Left renal pelvis (tissue), 4 donors: ENCODE measurements around the gene ZNF469. TPM values are rescaled to one million over a fixed set of nuclear protein-coding genes. Genes with fewer than 3 reads are reported as not detected.
"Not testable (repeated sequence)": the region's sequence is repeated elsewhere in the genome, so short reads cannot be mapped to it uniquely, and the experiment has no call there.

Source experiments
- DNase-seq, 4 donors: peaks; one replicate each; pipeline ENCODE4 v3.0.0-alpha.2; 2013; ENCODE audit warnings: low read depth in 4 of 4, low spot score in 3 of 4
- polyA plus RNA-seq, 4 donors: library from polyadenylated mRNA; unstranded; fragments of 120-200 nt; gene quantifications; one replicate each; pipeline ENCODE4 v1.2.1, GENCODE V29; 2013; ENCODE audit not compliant: insufficient read length in 4 of 4

The ZNF469 gene
- polyA plus RNA-seq, 4 donors: 1.3 to 6.8 (median 1.4) TPM

DNA sequence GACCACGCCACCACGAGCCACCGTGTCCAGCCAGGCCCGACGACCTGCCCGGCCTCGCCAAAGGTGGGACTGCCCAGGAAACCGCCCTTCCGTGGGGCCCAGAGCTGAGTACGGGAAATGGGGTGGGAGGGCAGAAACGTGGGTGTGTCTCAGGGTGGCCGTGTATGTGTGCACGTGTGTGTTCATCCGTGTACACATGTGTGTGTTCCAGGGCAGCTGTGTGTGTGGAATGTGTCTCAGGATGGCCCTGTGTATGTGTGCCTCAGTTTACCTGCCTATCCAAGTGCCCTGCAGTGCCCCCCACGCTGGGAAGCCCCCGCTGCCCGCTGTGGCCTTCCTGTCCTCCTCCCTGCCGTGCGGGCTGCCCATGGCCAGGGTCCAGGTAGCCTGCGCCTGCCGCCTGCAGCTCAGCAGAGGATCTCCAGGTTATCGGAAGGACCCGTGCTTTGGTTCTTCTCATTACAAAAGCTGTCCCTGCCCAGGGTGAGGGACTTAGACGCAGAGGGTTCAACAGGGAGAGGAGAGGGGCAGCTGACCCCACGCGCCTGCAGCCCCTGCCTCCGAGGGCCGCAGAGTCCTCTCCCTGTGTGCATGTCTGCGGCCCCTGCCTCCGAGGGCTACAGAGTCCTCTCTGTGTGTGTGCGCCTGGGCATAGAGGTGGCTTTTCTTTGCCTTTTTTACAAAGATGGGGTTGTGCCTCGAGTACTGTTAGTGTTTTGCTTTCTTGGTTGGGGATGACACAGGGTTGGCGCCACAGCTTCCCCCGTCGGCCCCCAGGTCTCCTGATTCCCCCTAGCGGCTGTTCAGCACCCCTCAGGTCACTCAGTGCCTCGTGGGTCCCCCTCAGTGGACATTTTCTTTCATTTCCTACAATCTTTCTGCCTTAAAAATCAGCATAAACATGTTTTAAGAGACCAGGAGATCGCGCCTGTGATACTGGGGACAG, 23.6 kb downstream of the ZNF469 start:
- DNase-seq: no peak

DNA sequence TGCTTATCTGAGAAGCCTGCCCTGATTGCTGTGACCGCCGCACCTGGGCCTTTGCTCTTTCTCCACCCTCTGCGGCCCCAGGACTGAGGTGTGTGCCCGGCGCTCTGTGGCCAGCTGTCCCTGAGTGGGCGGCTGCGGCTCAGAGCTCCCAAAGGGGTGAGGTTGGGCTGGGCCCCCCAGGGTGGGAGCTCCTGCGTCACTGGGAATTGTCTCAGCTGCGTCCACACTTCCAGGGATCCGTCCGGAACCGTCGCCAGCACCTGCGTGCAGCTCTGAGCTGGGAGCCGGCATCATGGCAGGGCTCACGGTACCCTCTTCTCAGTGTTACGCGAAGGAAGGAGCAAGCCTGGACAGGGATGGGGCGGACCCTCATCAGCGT, 24.3 kb downstream of the ZNF469 start:
- no peak for DNase-seq

DNA sequence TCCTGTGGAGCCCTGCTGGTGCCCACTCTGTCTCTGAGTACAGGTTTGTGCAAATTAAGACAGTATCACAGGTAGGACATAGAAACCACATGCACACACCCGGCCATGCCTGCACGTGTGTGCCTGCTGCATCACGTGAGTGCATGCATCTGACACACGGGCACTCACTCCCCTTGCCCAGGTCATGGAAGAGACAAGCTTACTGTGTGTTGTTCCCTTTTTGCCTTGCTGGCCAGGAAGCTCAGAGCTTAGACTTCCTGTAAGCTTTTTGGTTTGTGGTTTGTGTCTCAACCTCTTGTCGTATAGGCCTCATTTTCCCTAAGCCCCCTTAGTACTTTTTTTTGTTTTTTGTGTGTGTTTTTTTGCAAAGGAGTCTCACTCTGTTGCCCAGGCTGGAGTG, 25.0 kb downstream of the ZNF469 start:
- DNase-seq: no peak

DNA sequence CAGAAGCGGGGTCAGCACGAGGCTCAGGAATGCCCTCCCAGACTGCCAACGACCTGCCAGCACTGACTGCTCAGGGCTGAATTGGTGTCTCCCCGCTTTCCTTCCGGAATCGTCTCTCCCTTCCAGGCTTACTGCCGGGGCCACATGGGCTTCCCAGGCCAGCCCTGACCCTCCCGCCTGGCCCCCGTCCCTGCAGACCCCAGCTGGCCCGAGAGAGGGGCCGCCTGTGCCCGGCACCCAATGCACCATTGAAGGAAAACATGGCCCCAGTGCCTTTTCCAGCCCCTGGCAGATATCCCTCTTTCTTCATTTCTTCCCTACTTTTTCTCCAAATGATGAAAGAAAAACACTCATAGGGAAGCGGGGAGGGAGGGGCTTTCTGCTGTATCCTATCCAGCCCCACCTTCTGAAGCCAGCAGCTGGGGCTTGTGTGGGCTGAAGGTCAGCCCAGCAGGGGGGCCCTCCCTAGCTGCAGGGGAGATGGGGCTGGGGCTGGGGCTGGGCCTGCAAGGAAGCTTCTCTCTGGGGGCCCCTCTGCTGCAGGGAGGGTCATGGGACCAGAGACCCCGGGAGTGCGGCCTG, 25.9 kb downstream of the ZNF469 start:
- no peak for DNase-seq

DNA sequence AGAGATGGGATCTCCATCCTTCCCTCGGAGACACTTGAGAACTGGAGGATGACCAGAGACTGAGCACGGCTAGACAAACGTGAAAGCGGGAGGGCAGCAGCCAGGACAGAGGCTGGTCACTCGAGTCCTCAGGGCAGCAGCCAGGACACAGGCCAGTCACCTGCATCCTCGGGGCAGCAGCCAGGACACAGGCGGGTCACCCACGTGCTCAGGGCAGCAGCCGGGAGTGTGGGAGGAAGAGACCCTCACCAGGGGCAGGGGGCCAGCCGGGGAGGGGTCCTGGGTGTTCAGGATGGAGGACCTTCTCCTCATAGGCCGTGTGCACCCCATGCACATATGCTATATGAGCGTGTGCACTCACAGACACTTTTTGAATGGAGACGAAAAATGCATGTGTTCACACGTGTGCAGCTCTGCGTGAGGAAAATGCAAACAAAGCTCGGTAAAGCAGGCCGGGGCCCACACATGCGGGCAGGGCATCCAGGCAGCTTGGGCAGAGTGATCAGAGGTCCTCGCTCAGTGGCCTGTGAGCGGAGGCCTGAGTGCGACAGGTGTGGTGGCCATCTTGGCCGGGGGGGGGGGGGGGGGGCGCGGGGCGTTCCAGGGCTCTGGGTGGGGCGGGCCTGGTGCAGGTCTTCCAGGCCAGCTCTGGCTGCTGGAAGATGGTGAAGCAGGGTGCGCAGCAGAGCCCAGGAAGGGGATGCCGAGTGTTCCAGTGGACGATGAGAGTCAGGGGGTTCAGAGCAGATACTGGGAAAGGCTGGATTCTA, 26.7 kb downstream of the ZNF469 start:
- no peak for DNase-seq

DNA sequence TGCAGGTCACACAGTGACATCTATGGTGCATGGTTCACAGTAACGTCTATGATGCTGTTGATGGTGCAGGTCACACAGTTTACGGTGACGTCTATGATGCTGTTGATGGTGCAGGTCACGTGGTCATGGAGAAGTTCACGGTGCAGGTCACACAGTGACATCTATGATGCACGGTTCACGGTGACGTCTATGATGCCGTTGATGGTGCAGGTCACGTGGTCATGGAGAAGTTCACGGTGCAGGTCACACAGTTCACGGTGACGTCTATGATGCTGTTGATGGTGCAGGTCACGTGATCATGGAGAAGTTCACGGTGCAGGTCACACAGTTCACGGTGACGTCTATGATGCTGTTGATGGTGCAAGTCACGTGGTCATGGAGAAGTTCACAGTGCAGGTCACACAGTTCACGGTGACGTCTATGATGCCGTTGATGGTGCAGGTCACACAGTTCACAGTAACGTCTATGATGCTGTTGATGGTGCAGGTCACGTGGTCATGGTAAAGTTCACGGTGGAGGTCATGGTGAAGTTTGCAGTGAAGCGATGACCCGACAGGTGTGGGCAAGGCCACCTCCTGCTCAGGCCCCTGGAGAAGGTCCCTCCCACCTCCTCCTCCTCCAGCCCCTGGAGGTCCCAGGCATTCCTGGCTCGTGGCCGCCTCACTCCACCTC, 27.7 kb downstream of the ZNF469 start:
- not testable (repeated sequence) for DNase-seq

DNA sequence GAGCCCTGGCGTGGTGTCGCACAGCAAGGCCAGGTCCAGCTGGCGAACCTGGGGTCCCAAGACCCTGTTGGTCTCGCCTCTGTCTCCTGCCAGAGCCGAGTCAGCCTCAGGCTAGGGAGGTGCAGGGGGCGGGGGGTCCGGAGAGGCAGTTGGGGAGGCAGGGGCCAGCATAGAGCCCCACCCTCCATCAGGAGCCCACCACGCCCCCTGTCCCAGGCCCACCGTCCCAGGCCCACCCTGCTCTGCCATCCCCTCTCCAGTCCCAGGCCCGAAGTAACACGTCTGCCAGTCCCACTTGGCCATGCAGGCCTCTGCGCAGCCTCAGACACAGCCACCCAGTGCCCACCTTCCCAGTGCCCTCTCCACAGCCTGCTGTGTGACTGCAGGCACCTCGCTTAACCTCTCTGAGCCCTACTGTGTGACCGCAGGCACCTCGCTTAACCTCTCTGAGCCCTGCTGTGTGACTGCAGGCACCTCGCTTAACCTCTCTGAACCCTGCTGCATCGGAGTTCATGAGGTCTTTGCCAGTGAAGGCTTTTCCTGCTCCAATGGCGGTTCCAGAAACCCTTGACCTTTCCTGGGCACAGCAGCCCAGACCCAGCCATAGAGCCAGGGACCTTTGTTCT, 29.3 kb downstream of the ZNF469 start:
- no peak for DNase-seq

DNA sequence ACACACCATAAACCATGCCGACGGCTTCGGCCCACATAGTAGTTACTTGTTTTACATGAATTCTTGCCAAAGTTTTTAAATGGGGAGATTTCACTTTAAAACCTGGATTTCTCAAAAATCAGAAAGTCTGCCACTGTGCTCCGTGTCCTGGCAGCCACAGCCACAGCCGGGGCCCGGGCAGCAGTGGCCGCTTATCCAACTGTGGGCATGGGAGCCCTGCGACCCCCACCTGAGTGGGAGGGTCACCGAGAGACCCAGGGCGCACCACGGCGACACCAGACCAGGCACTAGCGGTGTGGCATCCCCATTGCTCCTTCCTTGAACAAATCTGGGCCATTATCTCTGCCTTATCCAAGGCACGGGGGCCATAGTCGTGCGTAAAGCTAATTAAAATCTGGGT, 30.0 kb downstream of the ZNF469 start:
- no peak for DNase-seq

DNA sequence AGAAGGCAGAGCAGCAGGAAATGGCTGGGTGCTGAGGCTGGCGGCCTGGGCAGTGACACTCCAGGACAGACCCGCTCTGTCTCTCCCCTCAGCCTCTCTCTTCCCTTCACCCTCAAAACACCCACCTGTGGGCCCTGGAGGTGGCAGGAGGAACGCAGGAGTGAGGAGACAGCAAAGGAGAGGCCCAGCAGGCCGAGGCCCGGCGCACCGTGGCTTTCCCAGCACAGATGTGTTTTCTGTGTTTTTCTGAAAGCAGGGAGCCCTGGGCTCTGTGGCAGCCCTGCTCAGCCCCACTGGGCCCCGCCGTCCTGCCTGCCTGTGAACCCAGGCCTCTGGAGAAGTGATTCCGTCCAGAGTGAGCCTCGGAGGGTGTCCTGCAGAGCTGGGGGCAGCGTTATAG, 30.5 kb downstream of the ZNF469 start:
- DNase-seq: no peak

DNA sequence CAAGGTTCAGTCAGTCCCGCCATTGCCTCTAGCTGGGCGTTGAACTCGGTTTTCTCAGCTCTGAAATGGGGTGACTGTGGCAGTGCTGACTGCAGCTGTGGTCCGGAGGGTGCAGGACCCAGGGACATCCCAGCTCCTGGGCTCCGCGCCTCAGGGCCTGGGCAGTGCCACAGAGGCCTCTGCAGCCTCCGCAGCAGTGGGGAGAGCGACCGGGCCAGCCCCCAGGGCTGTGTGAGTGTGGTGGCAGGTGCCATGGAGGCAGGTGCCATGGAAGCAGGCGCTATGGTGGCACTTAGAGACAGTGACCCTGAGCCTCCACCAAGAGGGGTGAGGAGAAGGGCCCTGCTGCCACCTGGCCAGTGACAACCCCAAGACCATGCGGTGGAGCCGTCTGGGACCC, 30.9 kb downstream of the ZNF469 start:
- no peak for DNase-seq

DNA sequence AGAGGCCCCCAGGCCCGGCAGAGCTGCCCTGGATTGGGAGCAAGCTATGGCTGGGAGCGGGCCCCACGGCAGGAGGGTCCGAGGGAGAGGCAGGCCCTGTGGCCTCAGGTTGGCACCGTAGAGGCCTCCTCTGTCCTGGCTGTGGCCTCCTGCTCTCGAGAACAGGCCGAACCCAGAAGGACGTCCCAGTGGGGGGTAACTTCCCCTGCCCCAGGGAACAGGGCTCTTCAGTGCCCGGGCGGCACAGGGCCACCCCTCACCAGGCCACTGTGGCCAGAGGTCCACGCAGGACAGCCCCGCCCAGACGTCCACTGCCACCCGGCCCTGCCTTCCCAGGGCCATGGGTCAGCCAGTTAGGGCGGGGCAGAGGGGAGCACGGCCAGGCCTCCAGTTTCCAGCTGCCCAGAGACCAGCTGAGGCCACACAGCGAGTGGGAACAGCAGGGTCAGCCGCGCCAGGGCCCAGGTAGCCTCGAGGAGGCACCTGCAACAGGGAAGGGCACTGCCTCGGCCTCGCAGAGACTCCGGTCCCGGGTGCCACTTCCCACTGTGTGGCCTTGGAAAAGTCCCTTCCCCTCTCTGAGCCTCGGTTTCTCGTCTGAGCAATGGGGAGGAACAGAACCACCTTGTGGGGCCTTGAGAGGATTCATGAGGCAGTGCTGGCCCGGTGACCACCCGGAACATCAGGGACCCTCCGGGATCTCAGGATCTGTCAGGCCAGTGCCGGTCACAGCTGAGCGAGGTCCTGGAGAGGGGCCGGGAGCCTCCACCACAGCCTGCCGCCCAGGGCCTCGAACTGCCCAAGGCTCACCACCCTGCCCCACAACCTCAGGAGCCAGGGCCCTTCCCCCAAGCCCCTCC, 32.0 kb downstream of the ZNF469 start:
- DNase-seq: no peak

DNA sequence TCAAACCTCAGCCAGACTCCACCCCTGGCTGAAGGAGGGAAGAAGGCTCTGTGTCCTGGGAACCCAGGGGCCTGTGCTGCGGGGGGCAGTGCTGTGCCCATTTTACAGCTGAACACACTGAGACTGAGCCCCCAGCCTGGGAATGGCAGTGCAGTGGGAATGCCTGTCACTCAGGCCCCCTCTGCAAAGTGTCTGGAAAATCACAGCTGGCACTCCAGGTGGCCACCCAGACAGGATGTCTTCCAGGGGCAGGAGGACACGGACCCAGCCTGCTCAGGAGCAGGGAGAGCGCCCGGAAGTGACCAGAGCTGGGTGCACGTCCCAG, 32.6 kb downstream of the ZNF469 start:
- no peak for DNase-seq

DNA sequence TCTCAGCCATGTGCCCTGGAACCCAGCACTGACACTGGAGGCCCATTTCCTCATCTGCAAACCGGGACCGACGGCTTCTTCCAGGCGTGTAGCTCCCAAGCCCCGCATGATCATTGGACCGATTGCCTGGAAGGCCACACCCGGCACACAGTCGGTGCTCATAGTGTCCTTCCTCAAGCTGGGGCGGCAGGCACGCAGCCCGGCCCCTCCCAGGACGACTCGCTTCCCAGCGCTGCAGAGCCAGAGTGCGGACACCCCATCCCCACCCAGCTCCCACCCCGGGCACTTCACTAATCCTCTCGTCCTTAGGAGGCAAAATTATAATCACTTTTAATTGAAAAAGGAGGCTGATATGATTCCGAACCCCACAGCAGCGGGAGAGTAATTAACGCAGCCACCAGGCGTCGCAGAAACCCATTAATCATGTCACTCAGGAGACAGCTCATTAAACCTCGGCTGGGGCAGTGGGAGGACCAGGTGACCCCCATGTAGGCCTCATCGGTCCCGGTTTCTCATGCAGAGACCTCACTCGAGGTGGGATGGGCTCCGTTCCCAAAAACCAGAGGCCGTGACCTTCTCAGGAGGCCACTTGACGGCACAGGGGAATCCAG, 33.1 kb downstream of the ZNF469 start:
- DNase-seq: no peak

DNA sequence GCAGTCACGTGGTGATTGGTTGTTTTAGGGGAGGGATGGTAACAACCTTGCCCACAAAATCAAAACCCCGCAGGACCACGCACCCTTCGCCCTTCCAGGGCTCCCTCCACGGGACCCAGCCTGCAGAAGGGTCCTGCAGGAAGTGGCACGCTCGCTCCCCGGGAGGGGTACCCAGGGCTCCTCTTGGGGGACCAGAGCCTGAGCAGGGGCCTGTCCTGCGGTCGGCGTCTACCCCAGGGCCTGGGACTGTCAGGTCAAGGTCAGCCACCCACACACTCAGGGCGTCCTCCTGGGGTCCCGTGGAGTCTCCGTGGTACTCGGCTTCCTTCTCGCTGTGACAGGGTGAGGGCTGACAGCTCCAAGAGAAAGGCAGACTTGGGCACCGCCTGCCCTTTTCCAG, 33.9 kb downstream of the ZNF469 start:
- DNase-seq: no peak

DNA sequence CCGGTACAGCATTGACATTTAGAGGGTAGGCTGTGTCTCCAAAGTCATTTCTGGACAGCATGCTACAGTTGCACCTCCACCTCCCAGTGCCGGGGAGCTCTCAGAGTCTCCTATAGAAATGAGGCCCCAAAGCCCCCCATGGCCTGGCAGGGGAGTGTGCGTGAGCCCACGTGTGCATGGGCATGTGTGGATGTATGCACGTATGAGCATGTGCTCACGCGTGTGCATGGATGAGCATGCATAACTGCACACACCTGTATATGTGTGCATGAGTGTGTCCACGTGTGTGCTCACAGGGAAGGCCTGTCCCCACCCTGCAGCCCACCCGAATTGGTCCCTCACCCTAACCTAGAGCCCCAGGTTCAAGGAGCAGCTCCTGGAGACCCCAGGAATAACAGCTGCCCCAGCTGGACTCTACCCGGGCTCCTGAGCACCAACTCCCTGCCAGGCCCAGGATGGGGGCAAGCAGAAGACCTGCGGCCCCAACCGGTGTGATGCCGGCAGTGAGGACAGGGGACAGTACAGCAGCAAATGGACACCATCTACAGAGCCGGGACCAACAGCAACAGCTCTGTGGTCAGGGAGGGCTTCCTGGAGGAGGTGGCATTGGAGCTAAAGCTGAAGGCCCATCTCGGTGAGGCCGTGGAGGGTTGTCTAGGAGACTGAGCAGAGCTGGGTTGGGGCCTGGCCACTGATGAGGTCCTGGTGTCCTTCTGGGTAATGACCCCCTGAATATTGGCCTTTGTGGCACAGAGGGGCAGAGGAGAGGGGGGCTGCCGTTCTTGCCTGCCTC, 35.1 kb downstream of the ZNF469 start:
- no peak for DNase-seq

DNA sequence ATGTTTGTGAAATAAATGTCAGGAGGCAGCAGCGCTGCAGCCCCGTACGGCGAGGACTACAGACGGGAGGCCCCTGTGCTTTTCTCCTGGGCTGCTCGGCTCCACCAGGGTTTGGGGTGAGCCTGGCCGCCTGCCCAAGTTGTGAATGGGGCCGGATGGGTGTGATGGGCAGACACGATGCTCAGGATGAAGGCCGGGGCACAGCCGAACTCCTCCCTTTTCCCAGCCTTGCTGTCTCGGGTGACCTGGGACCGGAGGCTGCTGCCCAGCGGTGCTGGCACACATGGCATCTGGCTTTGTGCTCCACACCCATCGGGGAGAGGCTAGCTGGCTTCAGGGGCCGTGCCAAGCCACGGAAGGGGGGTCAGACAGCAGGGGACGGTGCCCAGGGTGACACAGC, 36.1 kb downstream of the ZNF469 start:
- no peak for DNase-seq

DNA sequence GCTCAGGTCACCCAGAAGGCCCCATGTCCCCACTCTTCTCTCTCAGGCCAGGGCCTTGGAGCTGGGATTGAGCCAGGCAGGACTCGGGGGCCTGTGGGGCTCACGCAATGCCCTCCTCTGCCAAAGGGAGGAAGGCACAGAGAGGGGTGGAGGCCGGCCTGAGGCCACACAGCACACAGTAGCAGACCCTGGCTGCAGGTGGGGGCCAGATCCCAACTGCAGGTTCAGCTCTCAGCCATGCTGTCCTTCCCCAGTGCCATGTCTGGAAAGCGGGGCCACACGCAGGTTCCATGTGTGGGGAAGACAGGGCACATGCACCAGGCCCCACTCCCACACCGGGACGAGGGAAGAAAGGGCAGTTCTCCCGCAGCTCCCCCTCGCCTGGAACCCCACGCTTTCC, 37.0 kb downstream of the ZNF469 start:
- DNase-seq: no peak

DNA sequence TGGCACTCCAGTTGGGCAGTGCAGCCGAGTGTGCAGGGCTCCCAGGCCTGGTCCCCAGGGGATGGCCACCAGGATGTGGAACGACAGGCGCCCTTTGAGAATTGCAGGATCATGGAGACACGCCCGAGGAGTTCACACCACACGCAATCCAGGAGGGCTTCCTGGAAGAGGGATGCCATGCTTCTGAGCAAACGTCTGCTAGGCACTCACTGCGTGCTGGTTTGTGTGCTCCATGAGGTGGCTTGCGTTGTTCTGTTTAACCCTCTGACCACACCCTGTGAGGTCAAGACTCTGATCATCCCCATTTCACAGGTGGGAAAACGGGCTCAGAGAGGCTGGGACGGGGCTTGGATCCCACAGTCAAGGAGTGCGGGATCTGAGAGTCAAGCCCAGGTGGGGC, 37.7 kb downstream of the ZNF469 start:
- no peak for DNase-seq

DNA sequence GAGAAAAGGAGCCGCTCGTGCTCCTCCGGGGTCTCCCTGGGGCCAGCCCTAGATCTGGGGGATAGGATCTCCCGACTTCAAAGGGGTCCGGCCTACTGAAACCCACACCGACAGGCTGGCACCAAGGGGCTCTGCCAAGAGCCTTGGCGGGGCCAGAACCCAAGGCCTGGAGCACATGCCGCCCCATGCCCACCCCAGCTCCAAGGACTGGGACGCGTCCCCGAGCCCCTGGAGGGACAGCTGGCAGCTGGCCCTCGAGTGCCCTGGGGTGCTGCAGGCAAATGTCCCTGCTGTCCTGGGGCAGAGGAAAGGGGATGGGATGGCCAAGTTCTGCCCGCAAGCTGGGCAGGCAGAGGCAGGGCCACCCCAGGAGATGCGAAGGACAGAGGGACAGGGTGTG, 38.5 kb downstream of the ZNF469 start:
- no peak for DNase-seq
